AG04449 (cell line): Measurements from ENCODE around the gene VEGFB.
A peak's percentile ranks its signal among the peaks of the same experiment; 100 is the strongest.

Experiments
- CTCF ChIA-PET: fragments of 350-600 bp; formaldehyde crosslinking; extraction: SDS; loops from one replicate; lab custom pipeline; 2021; ENCODE audit warnings: antibody characterized with exemption; lab: Yijun Ruan, JAX
- POLR2A ChIA-PET: fragments of 400-600, 350-600 bp; formaldehyde crosslinking; extraction: SDS; loops from one replicate; lab custom pipeline; 2020; ENCODE audit warnings: antibody characterized with exemption, inconsistent platforms; lab: Yijun Ruan, JAX
- DNase-seq: peaks from one replicate; pipeline ENCODE4 v3.0.0-alpha.2; 2010; ENCODE audit warnings: low read depth, low spot score
- H3K4me3 ChIP-seq: 2 replicates; pipeline ENCODE4 v1.5.1; 2011; ENCODE audit warnings: low read depth, mild to moderate bottlenecking, control low read depth, low read length
- CTCF ChIP-seq: IDR thresholded peaks from one replicate; pipeline ENCODE4 v1.5.1; 2011; ENCODE audit warnings: mild to moderate bottlenecking, moderate library complexity, low read length, control low read depth, inconsistent platforms; ENCODE audit not compliant: insufficient read depth; ENCODE audit errors: missing control alignments

VEGFB gene

GRCh38 chr11:64227405-64227956 lies 6.9 kb upstream of the VEGFB start:
- H3K4me3 ChIP-seq, result peak overlapping the region; percentile 91
- TF ChIP-seq CTCF, result no peak
- ChIA-PET CTCF (interaction anchor here (1.5 to 5.2 kb wide), 5 partner anchors 20 to 76 kb away, joined by 4 to 56 read pairs (median 9); partner anchors contain the start of gene FERMT3), POLR2A (interaction anchor here (2.5 kb wide), 1 partner anchor 14 kb away, joined by 20 read pairs; the partner anchor contains the start of gene FKBP2)
- DNase-seq, result no peak

- ChIA-PET CTCF (interaction anchor here (3.2 kb wide), 1 partner anchor 25 kb away, joined by 10 read pairs; no protein-coding TSS in a partner anchor), POLR2A (interaction anchor here (1.0 kb wide), 1 partner anchor 44 kb away, joined by 3 read pairs; the partner anchor contains the start of gene STIP1)
- DNase-seq, result no peak
- no peak overlapping the region for H3K4me3 ChIP-seq
- no peak for TF ChIP-seq CTCF
Measured at GRCh38 chr11:64229090-64229743, 5.2 kb upstream of the VEGFB start.

- no peak for DNase-seq
- peak overlapping the region; percentile 81 for H3K4me3 ChIP-seq
- CTCF ChIA-PET, result interaction anchor here (3.2 kb wide), 1 partner anchor 25 kb away, joined by 10 read pairs; no protein-coding TSS in a partner anchor
- no peak for TF ChIP-seq CTCF
- POLR2A ChIA-PET, result interaction anchor here (0.6 to 1.0 kb wide), 2 partner anchors 15 to 44 kb away, joined by 3 to 5 read pairs; partner anchors contain the start of gene STIP1
Measured at GRCh38 chr11:64229744-64230170, 4.6 kb upstream of the VEGFB start.

- no peak for DNase-seq
- ChIA-PET POLR2A (interaction anchor here (0.6 to 1.0 kb wide), 2 partner anchors 15 to 45 kb away, joined by 3 to 5 read pairs; partner anchors contain the start of gene STIP1), CTCF (interaction anchor here (2.0 to 3.2 kb wide), 2 partner anchors 26 to 72 kb away, joined by 7 to 10 read pairs; no protein-coding TSS in a partner anchor)
- peak within 1 kb of the TSS; percentile 81 for H3K4me3 ChIP-seq
- no peak for TF ChIP-seq CTCF
Measured at GRCh38 chr11:64230171-64230984, 4.0 kb upstream of the VEGFB start, which contains the start of gene DNAJC4. Gene DNAJC4, plus strand, starts transcription at chr11:64230548. Its CDS starts 307 bp downstream, at chr11:64230855.

GRCh38 chr11:64230985-64231365 lies 3.4 kb upstream of the VEGFB start:
- ChIA-PET CTCF (interaction anchor here (1.1 to 3.2 kb wide), 3 partner anchors 25 to 71 kb away, joined by 3 to 10 read pairs (median 7); partner anchors contain the start of gene FERMT3), POLR2A (no interaction called here)
- no peak for TF ChIP-seq CTCF
- no peak for DNase-seq
- H3K4me3 ChIP-seq, result peak overlapping the region; percentile 81
